PC-9 (cell line): ENCODE measurements around the gene CPED1.

ENCODE experiments used
- CTCF ChIP-seq: fragments of 200-600 bp; sonication (generic); conservative IDR thresholded peaks from 2 replicates; pipeline ENCODE4 v1.6.1; 2017; ENCODE audit warnings: mixed run types, antibody characterized with exemption, mild to moderate bottlenecking, moderate library complexity
- EZH2 ChIP-seq: fragments of 200-600 bp; sonication (generic); IDR thresholded peaks from 2 replicates; pipeline ENCODE4 v1.8.0; 2017; ENCODE audit warnings: antibody characterized with exemption, low read depth

GRCh38 chr7:120950539-120951308 is 37.8 kb upstream of the CPED1 start, which contains the start of gene ING3:
- TF ChIP-seq CTCF, result no peak
- TF ChIP-seq EZH2, result no peak
